AG04450 (cell line): Measurements from ENCODE around the gene KIAA0825. TPM values are rescaled to one million over a fixed set of nuclear protein-coding genes. Genes with fewer than 3 reads are reported as not detected.

Source experiments
- CTCF ChIA-PET: fragments of 300-600, 350-600 bp; formaldehyde crosslinking; extraction: SDS; loops from one replicate; lab custom pipeline; 2022; ENCODE audit warnings: antibody characterized with exemption, inconsistent platforms; lab: Charles Lee
- POLR2A ChIA-PET: fragments of 350-600 bp; formaldehyde crosslinking; extraction: SDS; loops from one replicate; lab custom pipeline; 2021; ENCODE audit warnings: antibody characterized with exemption, inconsistent platforms; lab: Yijun Ruan, JAX
- DNase-seq: peaks from one replicate; pipeline ENCODE4 v3.0.0-alpha.2; 2011; ENCODE audit warnings: low read depth, low spot score
- H3K27ac ChIP-seq: one replicate; pipeline ENCODE4 v1.5.1; 2012; ENCODE audit warnings: low read depth, low read length, control low read depth
- H3K27me3 ChIP-seq: one replicate; pipeline ENCODE4 v1.6.0; 2012; ENCODE audit warnings: low read length; ENCODE audit not compliant: control insufficient read depth, insufficient read depth
- H3K4me3 ChIP-seq: 2 replicates; pipeline ENCODE4 v1.5.1; 2011; ENCODE audit warnings: mild to moderate bottlenecking, low read depth, low read length, control low read depth
- H3K9me3 ChIP-seq: 2 replicates; pipeline ENCODE4 v1.5.1; 2012; ENCODE audit warnings: low read length; ENCODE audit not compliant: control insufficient read depth, insufficient read depth
- CTCF ChIP-seq: IDR thresholded peaks from 2 replicates; pipeline ENCODE4 v1.5.1; 2011; ENCODE audit warnings: low read depth, low read length, control low read depth, inconsistent platforms
- polyA plus RNA-seq: library from polyadenylated mRNA; depleted of rRNA; stranded (reverse); fragments of >200 nt; gene quantifications from 2 replicates; pipeline ENCODE4 v1.2.3, GENCODE V29; 2011

Gene KIAA0825
- polyA plus RNA-seq, 1 experiment = 2.1 TPM

- CTCF ChIA-PET = no interaction called here
- no peak for DNase-seq
Measured at GRCh38 chr5:94473936-94474335, 144.5 kb downstream of the KIAA0825 start.

GRCh38 chr5:94471521-94471920 lies 146.9 kb downstream of the KIAA0825 start:
- POLR2A ChIA-PET = no interaction called here
- CTCF ChIA-PET = no interaction called here
- no peak for DNase-seq
- TF ChIP-seq CTCF = no peak
- Histone ChIP-seq H3K27ac (no peak overlapping the region), H3K9me3 (no peaks in the 10 kb centered on the region), H3K27me3 (no peaks in the 10 kb centered on the region), H3K4me3 (no peak overlapping the region)

More at GRCh38 chr5:94473936-94474335, 144.5 kb downstream of the KIAA0825 start:
- Histone ChIP-seq H3K27ac (no peak overlapping the region), H3K27me3 (no peaks in the 10 kb centered on the region), H3K4me3 (no peak overlapping the region), H3K9me3 (no peaks in the 10 kb centered on the region)
- no peak for TF ChIP-seq CTCF
- POLR2A ChIA-PET = no interaction called here

- Histone ChIP-seq H3K9me3 (no peaks in the 10 kb centered on the region), H3K27ac (no peak overlapping the region), H3K4me3 (no peak overlapping the region), H3K27me3 (no peaks in the 10 kb centered on the region)
- no peak for TF ChIP-seq CTCF
- DNase-seq = no peak
- ChIA-PET POLR2A (no interaction called here), CTCF (no interaction called here)
Measured at GRCh38 chr5:94470802-94471201, 147.6 kb downstream of the KIAA0825 start.

- POLR2A ChIA-PET = no interaction called here
- no peak for TF ChIP-seq CTCF
- CTCF ChIA-PET = interaction anchor here (0.5 to 0.7 kb wide), 2 partner anchors 206 to 268 kb away, joined by 3 to 5 read pairs; no protein-coding TSS in a partner anchor
- peak; percentile 39 for DNase-seq
- Histone ChIP-seq H3K27me3 (no peaks in the 10 kb centered on the region), H3K9me3 (no peaks in the 10 kb centered on the region), H3K4me3 (no peak overlapping the region), H3K27ac (no peak overlapping the region)
Measured at GRCh38 chr5:94469894-94470329, 148.5 kb downstream of the KIAA0825 start.

GRCh38 chr5:94467954-94468930 lies 150.2 kb downstream of the KIAA0825 start:
- CTCF ChIA-PET = no interaction called here
- Histone ChIP-seq H3K9me3 (no peaks in the 10 kb centered on the region), H3K4me3 (no peak overlapping the region), H3K27ac (no peak overlapping the region), H3K27me3 (no peaks in the 10 kb centered on the region)
- POLR2A ChIA-PET = no interaction called here
- TF ChIP-seq CTCF = no peak
- no peak for DNase-seq
